ENCODE results near the gene LEFTY1. TPM values are rescaled to one million over a fixed set of nuclear protein-coding genes. Genes with fewer than 3 reads are reported as not detected.

LEFTY1 gene
- total and polyA plus RNA-seq, 2 of the 13 experiments (the other 11 are each of a cell fraction or from before 2014, with no cell fraction given) = 0.29 to 0.79 TPM

DNA sequence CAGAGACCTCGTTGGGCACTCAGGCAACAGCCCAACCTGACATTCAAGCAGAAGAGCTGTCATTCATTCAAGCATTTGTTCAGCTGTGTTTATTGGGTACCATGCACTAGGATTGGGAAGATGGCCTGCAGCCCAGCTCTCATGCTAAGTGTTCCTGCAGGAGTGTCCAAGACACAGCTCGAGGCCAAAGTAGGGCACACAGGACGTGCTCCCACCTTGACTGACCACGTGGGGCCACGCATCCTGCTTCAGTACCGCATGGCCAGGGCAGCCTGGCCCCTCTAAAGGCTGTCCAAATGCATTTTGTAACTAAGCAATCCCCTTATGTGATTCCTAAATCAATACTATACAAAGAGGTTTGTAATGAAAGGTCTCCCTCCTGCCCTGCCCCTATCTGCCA is 25.4 kb upstream of the LEFTY1 start (continued):
- TF ChIP-seq ZSCAN12 (CRISPR knock-in tag; IDR thresholded peaks at IDR 0.05) (no peak), ZFP82 (CRISPR knock-in tag; IDR thresholded peaks at IDR 0.05; ENCODE audit: borderline replicate concordance) (no peak), YEATS2 (CRISPR knock-in tag; IDR thresholded peaks at IDR 0.05; ENCODE audit: borderline replicate concordance) (no peak)
- TF ChIP-seq, protein P1, sequence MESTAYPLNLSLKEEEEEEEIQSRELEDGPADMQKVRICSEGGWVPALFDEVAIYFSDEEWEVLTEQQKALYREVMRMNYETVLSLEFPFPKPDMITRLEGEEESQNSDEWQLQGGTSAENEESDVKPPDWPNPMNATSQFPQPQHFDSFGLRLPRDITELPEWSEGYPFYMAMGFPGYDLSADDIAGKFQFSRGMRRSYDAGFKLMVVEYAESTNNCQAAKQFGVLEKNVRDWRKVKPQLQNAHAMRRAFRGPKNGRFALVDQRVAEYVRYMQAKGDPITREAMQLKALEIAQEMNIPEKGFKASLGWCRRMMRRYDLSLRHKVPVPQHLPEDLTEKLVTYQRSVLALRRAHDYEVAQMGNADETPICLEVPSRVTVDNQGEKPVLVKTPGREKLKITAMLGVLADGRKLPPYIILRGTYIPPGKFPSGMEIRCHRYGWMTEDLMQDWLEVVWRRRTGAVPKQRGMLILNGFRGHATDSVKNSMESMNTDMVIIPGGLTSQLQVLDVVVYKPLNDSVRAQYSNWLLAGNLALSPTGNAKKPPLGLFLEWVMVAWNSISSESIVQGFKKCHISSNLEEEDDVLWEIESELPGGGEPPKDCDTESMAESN (CRISPR knock-in tag; conservative IDR thresholded peaks at IDR 0.05) = no peak
- TF ChIP-seq, protein P2, sequence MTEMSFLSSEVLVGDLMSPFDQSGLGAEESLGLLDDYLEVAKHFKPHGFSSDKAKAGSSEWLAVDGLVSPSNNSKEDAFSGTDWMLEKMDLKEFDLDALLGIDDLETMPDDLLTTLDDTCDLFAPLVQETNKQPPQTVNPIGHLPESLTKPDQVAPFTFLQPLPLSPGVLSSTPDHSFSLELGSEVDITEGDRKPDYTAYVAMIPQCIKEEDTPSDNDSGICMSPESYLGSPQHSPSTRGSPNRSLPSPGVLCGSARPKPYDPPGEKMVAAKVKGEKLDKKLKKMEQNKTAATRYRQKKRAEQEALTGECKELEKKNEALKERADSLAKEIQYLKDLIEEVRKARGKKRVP (CRISPR knock-in tag; IDR thresholded peaks at IDR 0.05) = no peak
- TF ChIP-seq, protein P3, sequence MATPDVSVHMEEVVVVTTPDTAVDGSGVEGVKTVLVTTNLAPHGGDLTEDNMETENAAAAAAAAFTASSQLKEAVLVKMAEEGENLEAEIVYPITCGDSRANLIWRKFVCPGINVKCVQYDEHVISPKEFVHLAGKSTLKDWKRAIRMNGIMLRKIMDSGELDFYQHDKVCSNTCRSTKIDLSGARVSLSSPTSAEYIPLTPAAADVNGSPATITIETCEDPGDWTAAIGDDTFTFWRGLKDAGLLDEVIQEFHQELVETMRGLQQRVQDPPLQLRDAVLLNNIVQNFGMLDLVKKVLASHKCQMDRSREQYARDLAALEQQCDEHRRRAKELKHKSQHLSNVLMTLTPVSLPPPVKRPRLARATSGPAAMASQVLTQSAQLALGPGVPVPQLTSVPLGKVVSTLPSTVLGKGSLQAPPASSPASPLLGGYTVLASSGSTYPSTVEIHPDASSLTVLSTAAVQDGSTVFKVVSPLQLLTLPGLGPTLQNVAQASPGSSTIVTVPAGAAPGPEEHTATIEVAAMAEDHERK (CRISPR knock-in tag; IDR thresholded peaks at IDR 0.05; ENCODE audit: low read depth) = no peak
- TF ChIP-seq, protein P4, sequence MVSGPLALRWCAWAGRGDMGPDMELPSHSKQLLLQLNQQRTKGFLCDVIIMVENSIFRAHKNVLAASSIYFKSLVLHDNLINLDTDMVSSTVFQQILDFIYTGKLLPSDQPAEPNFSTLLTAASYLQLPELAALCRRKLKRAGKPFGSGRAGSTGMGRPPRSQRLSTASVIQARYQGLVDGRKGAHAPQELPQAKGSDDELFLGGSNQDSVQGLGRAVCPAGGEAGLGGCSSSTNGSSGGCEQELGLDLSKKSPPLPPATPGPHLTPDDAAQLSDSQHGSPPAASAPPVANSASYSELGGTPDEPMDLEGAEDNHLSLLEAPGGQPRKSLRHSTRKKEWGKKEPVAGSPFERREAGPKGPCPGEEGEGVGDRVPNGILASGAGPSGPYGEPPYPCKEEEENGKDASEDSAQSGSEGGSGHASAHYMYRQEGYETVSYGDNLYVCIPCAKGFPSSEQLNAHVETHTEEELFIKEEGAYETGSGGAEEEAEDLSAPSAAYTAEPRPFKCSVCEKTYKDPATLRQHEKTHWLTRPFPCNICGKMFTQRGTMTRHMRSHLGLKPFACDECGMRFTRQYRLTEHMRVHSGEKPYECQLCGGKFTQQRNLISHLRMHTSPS (CRISPR knock-in tag; IDR thresholded peaks at IDR 0.05; ENCODE audit: low read depth) = no peak
